H4 (cell line): Measurements from ENCODE around the gene MOB3A. TPM values are rescaled to one million over a fixed set of nuclear protein-coding genes. Genes with fewer than 3 reads are reported as not detected.

Source experiments
- DNase-seq: peaks from one replicate; pipeline ENCODE4 v3.0.0-alpha.2; 2015; ENCODE audit warnings: low spot score
- total RNA-seq: library from RNA; depleted of rRNA; stranded (reverse); fragments of >200 nt; shearing (Covaris generic); gene quantifications from 2 replicates; pipeline ENCODE4 v1.2.3, GENCODE V29; 2014

The MOB3A gene
- total RNA-seq, 1 experiment from 2014 or later: 9.0 TPM

- peak; percentile 77 for DNase-seq
These were observed 36.5 kb downstream of the MOB3A start for GRCh38 chr19:2059422-2060201.

- no peak for DNase-seq
These were observed 37.3 kb downstream of the MOB3A start for GRCh38 chr19:2058570-2059421.

- DNase-seq: no peak
These were observed 38.3 kb downstream of the MOB3A start for GRCh38 chr19:2057484-2058469.

DNA sequence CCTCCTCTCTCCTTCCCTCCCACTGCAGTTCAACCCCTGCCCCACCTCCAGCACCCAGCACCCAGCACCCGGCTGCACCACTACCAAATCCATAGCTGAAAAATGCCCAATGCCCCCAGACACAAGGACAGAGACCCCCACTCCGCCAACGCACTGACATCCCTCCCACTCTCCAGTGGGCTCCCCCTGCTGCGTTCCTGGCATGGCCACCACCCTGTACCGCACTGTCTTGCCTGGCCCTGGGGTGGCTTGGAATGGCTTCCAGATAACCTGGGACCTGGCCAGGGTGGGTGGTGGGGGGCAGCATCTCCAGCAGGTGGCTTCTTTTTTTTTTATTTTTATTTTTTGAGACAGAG, 39.3 kb downstream of the MOB3A start:
- no peak for DNase-seq

DNA sequence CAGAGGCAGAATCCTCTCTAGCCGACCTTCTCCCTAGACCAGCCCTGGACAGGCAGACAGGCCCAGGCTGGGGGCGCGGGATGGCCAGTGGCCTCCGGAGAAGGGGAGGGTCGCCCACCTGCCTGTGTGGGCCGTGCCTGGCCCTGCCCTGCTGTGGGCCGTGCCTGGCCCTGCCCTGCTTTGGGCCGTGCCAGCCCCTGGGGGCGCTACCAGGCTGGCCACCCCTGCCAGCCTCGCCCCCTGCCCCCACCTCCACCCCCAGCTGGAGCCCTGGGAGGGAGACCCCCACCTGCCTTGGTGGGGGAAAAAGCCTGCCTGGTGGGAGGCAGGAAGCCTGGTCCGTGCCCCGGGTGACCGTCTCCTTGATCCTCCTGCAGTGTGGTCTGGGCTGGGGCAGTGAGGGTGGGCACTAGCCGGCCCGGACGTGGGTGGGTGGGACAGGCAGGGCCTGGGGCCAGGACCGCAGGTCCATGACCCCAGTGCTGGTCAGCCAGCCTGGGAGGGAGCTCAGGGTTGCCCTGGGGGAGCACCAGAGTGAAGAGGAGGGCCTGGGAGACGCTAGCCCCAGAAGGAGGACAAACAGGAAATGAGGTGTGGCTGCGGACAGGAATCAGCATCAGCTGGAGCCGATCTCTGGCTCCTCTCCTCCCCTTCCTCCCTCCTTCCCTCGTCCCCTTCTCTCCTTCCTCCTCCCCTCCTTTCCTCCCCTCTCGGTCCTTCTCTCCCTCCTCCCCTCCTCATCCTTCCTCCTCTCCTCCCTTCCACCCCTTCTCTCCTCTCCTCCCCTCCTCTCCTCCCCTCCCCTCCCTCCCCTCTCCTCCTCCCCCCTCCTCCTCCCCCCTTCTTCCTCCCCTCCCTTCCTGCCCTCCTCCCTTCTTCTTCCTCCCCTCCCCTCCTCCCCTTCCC, 39.9 kb downstream of the MOB3A start:
- DNase-seq: peak; percentile 87

GRCh38 chr19:2054763-2055162, 41.4 kb downstream of the MOB3A start:
- no peak for DNase-seq

DNA sequence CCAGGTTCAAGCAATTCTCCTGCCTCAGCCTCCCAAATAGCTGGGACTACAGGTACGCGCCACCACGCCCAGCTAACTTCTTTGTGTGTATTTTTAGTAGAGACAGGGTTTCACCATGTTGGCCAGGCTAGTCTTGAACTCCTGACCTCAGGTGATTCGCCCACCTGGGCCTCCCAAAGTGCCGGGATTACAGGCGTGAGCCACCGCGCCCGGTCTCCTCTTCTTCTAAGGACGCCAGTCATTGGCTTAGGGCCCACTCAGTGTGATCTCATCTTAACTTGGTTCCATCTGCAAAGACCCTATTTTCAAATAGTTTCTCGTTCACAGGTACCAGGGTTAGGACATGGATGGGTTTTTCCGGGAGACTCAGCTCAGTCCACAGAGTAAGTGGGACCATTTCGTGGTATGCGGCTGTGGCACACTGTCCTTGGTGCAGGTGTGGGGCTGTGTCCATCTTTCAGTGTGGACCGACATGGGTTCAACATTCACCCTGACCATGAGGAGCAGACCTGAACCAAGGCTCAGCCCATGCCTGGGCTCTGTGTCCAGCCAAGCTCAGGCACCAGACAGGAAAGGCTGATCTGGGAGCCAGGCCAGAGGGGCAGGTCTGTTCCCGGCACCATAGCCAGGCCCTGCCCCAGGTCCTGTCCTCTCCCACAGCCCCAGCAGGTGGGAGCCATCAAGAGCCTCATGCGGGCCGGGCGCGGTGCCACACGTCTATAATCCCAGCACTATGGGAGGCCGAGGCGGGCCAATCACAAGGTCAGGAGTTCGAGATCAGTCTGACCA, 42.3 kb downstream of the MOB3A start:
- peak; percentile 60 for DNase-seq

DNA sequence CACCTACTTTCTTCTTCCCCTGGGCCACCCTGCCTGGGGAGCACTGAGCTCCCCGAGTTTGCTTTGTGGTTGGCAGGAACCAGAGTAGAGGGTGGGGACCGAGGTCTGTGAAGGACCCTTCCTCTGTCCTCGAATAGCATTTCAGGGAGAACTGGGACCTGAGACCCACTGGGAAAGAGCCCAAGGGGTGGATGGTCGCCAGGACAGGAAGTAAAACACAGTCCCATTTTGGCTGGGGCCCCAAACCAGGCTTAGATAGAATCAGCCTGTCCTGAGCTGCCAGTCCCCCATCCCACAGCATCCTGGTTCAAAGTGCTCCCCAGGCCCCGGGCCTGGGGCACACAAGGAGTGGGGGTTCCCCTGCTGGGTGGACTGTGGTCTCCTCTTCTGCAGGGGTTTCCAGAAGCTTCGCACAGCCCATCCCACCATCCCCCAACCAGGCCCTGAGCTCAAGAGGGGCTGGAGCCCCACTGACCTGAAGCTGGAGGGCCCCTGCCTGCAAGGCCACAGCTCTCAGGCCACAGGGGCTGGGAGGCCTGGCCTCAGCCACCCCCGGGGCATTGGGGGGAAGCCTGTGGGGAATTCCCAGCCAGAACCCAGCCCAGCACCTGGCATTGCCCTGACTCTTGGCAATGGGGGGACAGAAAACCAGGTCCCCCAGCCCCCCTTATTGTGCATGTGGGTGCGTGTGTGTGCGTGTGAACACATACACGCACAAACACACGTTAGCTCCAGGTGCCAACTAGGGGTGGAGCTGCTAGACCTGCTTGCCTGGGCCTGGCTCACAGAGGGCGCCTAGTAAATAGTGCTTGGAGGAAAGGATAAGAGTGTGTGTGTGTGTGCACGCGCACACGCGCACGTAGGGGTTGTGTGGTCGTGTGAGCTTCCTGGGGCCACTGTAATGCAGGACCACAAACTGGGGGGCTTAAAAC, 44.1 kb downstream of the MOB3A start:
- DNase-seq: no peak

DNA sequence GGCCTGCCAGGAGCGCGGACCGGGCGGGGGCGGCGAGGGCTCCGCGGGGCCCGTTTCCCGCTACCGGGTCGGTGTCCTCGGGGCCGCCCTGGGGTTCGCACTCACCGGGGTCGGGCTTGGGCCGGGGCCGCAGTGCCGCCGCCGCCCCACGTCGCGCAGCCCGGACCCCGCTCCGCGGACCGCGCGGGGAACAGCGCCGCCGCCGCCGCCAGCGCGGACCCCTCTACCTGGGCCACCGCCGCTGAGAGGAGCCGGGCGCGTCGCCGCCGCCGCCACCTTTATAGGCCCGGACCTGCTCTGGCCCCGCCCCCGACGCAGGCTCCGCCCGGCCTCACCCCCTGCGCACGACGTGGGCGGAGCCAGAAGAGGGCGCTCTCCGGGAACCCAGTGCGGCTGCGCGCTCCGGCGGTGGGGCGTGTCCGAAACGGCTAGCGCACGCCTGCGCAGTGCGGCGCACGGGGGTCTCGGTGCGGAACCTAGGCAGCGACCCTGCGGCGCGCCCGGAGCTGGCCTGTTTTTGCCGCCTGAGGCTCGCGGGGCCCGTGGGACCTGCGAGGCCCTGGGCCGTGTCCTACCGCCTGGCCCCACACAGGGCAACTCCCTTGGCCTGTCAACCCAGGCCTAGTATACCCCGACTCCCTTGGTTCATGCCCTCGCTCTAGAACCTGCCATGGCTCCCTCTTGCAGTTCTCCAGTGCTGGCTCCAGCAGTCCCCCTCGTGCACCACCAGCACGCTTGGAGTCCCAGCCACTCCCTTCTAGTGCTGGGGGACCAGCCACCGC, 44.9 kb downstream of the MOB3A start, which contains the start of gene MKNK2:
TSS of gene MKNK2 (minus strand) at position 254 of the 782 bp plus-strand sequence. CDS start 393 bp downstream, outside the sequence.
- DNase-seq: peak; percentile 69

GRCh38 chr19:2050349-2050990, 45.7 kb downstream of the MOB3A start:
- DNase-seq: no peak

GRCh38 chr19:2049741-2050348, 46.3 kb downstream of the MOB3A start:
- DNase-seq: peak; percentile 84

GRCh38 chr19:2048959-2049740, 47.0 kb downstream of the MOB3A start:
- no peak for DNase-seq

DNA sequence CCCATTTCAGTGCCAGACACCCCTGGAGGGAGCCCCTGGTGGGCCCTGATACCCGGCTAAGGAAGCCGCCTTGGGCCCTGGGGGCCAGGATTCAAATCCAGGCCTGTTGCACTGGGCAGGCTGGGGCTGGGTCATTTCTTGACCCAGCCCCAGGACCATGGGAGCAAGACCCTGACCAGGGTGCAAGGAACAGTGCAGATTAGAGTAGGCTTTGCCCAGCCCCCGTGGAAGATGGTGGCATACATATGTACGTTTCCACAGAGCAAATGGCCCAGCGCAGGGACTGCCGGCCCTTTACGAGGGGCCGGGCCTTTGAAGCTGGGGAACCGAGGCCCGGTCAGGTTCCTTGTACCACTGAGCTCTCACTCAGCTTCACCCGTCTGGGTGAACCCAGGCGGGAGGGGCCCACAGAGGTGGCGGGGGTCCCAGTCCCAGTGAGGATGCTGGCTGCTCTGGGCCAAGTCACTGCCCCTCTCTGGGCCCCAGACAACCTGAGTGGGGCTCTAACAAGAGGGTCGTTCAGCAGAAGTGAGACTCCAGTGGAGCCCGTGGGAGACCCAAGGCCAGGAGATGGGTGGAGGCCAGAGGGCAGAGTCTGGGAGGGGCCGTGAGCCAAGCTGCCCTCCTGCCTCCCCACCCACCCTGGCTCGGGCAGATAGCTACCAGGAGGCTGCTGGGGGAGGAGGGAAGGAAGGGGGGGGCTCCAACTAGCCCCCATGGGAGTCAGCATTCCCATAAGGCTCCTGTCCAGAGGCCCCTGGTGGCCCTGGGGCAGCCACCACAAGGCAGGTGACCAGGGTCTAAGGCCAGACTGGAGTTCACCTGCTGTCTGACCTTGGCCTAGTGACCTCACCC, 47.8 kb downstream of the MOB3A start:
- no peak for DNase-seq

GRCh38 chr19:2047449-2048103, 48.5 kb downstream of the MOB3A start:
- no peak for DNase-seq

DNA sequence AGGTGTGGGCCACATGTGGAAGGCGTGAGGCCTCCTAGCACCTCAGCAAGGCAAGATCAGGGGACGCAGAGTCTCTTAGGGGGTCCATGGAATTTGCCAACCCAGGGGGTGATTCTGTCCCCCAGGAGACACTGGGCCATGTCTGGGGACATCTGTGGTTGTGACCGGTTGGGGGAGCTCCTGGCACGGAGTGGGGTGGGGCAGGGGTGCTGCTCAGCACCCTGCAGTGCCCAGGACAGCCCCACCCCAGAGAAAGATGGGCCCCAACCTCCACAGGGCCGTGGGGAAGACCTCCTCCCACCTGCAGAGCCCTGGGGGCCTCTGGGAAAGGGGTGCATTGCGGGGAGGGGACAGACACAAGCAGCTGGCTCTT, 49.1 kb downstream of the MOB3A start:
- no peak for DNase-seq
